Suppressor macrophage (primary cell): Measurements from ENCODE around the gene ZC3H18.
"Not testable (repeated sequence)": the region's sequence is repeated elsewhere in the genome, so short reads cannot be mapped to it uniquely, and the experiment has no call there.

Experiments used
- DNase-seq, 4 experiments: peaks; one replicate each; pipeline ENCODE4 v3.0.0-alpha.2; 2020 to 2022

ZC3H18 gene

GRCh38 chr16:88656291-88656980 lies 86.2 kb downstream of the ZC3H18 start:
- DNase-seq, result no peak

- no peak for DNase-seq
Measured at GRCh38 chr16:88657371-88657770, 87.2 kb downstream of the ZC3H18 start.

- DNase-seq, result no peak
Measured at GRCh38 chr16:88658714-88659113, 88.5 kb downstream of the ZC3H18 start.

- no peak for DNase-seq
Measured at GRCh38 chr16:88659160-88659559, 89.0 kb downstream of the ZC3H18 start.

GRCh38 chr16:88661468-88661867 lies 91.3 kb downstream of the ZC3H18 start:
- DNase-seq, result no peak

GRCh38 chr16:88662222-88662842 lies 92.1 kb downstream of the ZC3H18 start:
- DNase-seq, result peak in 1 of 4 experiments; percentile 14

- DNase-seq, result peak; percentile 98 to 99 (median 99)
Measured at GRCh38 chr16:88662843-88663606, 92.8 kb downstream of the ZC3H18 start, which contains the start of gene MVD. Gene MVD, minus strand, starts transcription at chr16:88663091. Its CDS starts 11 bp downstream, at chr16:88663080.

GRCh38 chr16:88665148-88665547 lies 94.9 kb downstream of the ZC3H18 start:
- no peak for DNase-seq

- DNase-seq, result no peak
Measured at GRCh38 chr16:88665570-88665969, 95.4 kb downstream of the ZC3H18 start.

GRCh38 chr16:88667461-88667860 lies 97.3 kb downstream of the ZC3H18 start:
- no peak for DNase-seq

- DNase-seq, result not testable (repeated sequence)
Measured at GRCh38 chr16:88669493-88669892, 99.3 kb downstream of the ZC3H18 start.

GRCh38 chr16:88669980-88670379 lies 99.8 kb downstream of the ZC3H18 start:
- DNase-seq, result no peak

- DNase-seq, result no peak
Measured at GRCh38 chr16:88671806-88672205, 101.6 kb downstream of the ZC3H18 start.

GRCh38 chr16:88672776-88673175 lies 102.6 kb downstream of the ZC3H18 start:
- DNase-seq, result peak in 1 of 4 experiments; percentile 43

- DNase-seq, result no peak
Measured at GRCh38 chr16:88673716-88674379, 103.6 kb downstream of the ZC3H18 start.

GRCh38 chr16:88676502-88677242 lies 106.5 kb downstream of the ZC3H18 start:
- DNase-seq, result no peak

- DNase-seq, result no peak
Measured at GRCh38 chr16:88677721-88678120, 107.5 kb downstream of the ZC3H18 start.

- DNase-seq, result no peak
Measured at GRCh38 chr16:88678224-88678979, 108.2 kb downstream of the ZC3H18 start.

GRCh38 chr16:88680554-88681083 lies 110.4 kb downstream of the ZC3H18 start:
- DNase-seq, result no peak

GRCh38 chr16:88681084-88681680 lies 111.0 kb downstream of the ZC3H18 start:
- peak in 1 of 4 experiments; percentile 43 for DNase-seq
